ENCODE data around the gene YTHDF2.
"Not testable (repeated sequence)": the region's sequence is repeated elsewhere in the genome, so short reads cannot be mapped to it uniquely, and the experiment has no call there.

The YTHDF2 gene

DNA sequence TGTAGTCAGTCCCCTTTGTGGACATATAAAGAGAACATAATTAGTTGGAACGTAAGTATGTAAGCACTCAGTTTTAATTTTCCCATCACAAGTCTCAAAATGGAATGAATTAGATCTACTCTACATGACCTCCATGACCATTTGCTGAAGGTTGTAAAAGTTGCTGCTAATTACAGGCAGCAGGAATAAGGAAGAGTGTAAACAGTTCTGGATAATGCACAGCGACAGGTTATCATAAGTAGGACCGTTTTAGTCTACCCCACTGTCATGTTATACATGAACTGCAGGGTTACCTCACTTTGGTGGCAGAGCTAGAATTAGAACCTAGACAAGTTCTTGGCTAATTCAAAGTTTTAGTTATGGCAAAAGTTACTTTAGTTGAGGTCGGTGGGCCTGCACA lies 21.7 kb downstream of the YTHDF2 start:
- no peak for DNase-seq (ENCODE audit: low read depth in 1 of 2, low spot score in 1 of 2)

DNA sequence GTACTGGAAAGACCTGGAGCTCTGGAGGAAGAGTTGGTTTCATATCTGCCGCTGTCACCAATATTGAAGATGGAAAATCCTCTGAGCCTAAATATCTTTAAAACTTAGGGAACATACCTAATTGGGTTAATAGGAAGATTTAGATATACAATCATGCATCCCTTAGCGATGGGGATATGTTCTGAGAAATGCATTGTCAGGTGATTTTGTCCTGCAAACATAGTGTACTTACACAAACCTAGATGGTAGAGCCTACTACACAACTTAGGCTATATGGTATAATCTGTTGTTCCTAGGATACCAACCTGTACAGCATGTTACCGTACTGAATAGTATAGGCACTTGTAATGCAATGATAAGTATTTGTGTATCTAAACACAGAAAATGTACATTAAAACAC lies 22.5 kb downstream of the YTHDF2 start:
- no peak for DNase-seq (ENCODE audit: low read depth in 1 of 2, low spot score in 1 of 2)

DNA sequence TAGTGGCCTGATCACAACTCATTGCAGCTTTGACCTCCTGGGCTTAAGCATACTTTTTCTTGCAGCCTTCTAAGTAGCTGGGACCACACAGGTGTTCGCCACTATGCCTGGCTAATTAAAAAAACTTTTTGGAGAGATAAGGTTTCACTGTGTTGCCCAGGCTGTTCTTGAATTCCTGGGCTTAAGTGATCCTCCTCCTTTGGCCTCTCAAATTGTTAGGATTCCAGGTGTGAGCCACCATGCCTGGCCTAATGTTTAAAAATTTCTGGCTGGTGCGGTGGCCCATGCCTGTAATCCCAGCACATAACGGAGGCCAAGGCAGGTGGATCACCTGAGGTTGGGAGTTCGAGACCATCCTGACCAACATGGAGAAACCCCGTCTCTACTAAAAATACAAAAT lies 24.4 kb downstream of the YTHDF2 start:
- no peak for DNase-seq (ENCODE audit: low read depth in 1 of 2, low spot score in 1 of 2)

DNA sequence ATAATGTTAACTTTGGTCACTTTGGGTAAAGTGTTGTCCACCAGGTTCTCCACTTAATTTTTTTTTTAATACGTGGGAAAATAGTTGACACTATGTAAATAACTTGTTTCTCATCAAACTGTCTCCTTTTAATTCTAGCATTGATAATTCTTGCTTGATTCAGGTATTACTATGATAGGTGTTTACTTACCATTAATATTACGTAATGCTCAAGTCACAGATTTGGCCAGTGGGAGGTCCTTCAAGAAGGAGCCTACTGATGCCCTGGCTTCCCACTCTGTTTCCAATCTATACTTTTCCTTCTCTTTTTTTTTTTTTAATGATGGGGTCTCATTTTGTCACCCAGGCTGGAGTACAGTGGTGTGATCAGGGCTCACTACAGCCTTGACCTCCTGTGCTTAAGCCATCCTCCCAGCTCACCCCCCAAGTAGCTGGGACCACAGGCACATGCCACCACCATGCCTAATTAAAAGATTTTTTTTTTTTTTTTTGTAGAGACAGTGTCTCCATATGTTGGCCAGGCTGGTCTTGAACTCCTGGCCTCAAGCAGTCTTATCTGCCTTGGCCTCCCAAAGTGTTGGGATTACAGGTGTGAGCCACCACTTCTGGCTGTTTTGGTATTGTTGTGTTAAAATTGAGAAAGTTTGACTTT lies 29.9 kb downstream of the YTHDF2 start:
- DNase-seq (ENCODE audit: low read depth in 1 of 2, low spot score in 1 of 2): no peak

DNA sequence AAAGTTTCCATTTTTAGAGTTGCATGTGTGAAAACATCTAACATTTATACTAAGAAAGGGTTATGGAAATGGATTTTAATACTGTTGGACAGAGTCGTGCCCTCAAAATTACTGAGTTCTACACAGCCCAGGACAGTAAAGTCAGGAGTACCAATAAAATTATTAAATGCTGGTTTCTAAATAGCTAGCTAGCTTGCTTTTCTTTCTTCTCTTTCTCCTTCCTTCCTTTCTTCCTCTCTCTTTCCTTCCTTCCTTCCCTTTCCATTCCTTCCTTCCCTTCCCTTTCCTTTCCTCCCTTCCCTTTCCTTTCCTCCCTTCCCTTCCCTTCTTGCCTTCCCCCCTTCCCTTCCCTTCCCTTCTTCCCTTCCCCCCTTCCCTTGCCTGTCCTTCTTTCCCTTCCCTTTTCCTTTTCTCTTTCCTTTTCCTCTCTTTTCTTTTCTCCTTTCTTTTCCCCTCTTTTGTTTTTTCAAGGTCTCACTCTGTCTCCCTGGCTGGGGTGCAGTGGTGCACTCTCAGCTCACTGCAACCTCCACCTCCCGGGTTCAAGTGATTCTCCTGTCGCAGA lies 33.9 kb downstream of the YTHDF2 start:
- DNase-seq (ENCODE audit: low read depth in 1 of 2, low spot score in 1 of 2): no peak

DNA sequence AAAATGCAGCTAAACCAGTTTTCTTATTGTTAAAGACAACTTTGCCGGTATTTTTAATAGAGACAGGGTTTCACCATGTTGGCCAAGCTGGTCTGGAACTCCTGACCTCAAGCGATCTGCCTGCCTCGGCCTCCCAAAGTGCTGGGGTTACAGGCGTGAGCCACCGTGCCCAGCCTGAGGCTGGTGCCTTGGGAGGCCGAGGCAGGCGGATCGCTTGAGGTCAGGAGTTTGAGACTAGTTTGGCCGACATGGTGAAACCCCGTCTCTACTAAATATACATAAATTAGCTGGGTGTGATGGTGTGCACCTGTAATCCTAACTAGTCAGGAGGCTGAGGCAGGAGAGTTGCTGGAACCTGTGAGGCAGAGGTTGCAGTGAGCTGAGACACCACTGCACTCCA lies 35.2 kb downstream of the YTHDF2 start:
- not testable (repeated sequence) for DNase-seq (ENCODE audit: low read depth in 1 of 2, low spot score in 1 of 2)

DNA sequence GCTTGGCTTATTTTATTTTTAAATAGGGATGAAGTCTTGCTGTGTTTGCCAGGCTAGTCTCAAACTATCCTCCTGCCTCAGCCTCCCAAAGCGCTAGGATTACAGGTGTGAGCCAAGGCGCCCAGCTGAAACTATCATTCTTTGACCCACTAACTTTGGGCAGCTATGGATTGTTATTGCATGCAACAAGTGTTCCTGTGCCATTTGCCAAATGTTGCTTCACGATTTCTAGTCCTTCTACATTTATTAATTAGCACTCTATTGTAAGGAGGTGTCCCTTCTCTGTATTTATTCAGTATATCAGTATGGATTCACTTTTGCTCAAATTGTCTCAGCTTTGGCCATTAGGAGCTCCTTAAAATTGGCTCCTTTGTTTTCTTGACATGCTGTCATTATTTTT lies 36.4 kb downstream of the YTHDF2 start:
- no peak for DNase-seq (ENCODE audit: low read depth in 1 of 2, low spot score in 1 of 2)

DNA sequence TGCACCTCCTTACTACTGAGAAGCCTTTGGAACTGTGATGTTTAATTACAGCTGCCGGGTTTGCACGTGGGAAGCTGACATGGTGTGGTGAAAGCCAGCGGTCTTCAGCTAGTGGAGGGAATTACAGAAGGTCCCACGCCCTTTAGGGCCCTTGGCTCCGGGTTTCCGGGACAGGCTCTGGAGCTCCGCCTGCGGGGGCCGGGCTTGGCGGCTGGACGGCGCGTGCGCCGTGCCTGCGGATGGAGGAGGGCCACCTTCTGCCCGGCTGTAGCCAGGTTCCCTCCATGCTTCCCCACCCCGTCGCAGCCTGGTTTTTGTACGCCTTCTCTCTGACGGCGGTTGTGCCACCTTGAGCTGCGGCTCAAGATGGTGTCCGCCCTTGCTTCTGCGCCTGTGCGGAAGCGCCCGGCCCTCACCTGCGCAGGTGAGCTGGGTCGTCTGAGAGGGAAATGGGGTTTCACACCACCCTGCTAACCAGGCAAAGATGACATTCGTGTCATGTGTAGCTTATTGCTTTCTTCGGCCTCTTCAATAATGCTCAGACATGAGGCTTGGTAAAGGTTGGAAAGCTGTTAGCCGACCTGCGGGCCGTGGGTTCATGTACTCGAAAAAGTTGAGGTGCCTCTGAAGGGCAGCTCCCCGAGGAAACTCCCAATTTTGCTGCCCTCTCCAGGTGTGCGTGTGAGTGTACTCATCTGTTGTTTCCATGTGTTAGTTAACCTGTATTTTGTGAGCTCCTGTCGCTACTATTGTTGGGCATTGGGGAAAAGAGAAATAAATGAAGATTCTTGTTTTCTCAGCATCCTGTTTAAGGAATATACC lies 38.6 kb downstream of the YTHDF2 start:
- peak; percentile 27 to 40 for DNase-seq (ENCODE audit: low read depth in 1 of 2, low spot score in 1 of 2)

DNA sequence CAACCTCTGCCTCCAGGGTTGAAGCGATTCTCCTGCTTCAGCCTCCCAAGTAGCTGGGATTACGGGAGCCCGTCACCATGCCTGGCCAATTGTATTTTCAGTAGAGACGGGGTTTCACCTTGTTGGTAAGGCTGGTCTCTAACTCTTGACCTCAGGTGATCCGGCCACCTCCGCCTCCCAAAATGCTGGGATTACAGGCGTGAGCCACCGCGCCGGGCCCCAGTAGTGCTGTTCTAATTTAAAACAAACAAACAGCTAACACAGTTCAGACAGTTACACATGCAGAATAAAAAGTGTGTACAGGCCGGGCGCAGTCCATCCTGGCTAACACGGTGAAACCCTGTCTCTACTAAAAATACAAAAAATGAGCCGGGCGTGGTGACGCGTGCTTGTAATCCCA lies 39.6 kb downstream of the YTHDF2 start:
- DNase-seq (ENCODE audit: low read depth in 1 of 2, low spot score in 1 of 2): no peak

DNA sequence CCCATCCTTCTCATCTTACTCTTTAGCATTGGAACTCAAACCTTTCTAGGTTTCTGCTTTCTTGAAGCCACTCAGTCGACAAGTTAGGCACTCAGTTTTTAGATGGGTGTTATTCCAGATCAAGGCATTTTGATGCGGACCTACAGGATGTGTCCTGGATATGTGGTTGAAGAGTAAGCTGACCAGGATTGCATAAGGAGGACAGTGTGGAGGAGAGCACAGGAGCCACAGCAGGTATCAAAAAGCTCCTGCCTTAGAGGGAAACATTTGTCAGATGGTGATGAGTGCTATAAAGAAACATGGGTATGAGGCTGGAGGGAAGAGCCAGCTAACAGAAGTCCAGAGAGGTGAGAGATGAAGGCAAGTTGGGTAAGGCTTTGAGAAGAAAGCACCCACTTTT lies 41.3 kb downstream of the YTHDF2 start:
- DNase-seq (ENCODE audit: low read depth in 1 of 2, low spot score in 1 of 2): no peak

DNA sequence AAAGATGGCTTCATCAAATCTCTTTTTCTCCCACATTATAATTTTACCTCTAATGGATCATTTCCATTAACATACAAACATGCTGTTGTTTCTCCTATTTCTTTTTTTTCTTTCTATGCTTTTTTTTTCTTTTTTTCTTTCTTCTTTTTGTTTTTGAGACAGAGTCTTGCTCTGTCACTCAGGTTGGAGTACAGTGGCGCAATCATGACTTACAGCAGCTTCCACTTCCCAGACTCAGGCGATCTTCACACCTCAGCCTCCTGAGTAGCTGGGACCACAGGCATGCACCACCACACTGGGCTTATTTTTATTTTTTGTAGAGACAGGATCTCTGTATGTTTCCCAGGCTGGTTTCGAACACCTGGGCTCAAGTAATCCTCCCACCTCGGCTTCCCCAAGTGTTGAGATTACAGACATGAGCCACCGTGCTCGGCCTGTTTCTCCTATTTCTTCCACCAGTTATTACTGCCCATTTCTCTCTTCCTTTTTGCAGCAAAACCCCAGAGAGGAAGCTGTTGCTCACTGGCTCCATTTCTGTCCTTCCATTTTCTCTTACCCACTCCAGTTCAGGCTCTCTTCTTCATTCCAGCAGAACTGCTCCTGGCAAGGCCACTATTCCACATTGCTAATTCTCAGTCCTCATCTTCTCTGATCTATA lies 43.1 kb downstream of the YTHDF2 start:
- no peak for DNase-seq (ENCODE audit: low read depth in 1 of 2, low spot score in 1 of 2)

DNA sequence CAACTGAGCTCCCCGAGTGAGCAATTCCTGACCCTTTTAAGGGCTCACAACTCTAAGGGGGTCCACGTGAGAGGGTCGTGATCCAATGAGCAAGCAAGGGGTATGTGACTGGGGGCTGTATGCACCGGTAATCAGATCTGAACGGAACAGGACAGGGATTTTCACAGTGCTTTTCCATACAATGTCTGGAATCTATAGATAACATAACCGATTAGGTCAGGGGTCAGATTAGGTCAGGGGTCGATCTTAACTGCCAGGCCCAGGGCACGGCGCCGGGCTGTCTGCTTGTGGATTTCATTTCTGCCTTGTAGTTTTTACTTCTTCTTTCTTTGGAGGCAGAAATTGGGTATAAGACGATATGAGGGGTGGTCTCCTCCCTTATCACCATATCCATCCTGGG lies 44.6 kb downstream of the YTHDF2 start:
- DNase-seq (ENCODE audit: low read depth in 1 of 2, low spot score in 1 of 2): no peak

DNA sequence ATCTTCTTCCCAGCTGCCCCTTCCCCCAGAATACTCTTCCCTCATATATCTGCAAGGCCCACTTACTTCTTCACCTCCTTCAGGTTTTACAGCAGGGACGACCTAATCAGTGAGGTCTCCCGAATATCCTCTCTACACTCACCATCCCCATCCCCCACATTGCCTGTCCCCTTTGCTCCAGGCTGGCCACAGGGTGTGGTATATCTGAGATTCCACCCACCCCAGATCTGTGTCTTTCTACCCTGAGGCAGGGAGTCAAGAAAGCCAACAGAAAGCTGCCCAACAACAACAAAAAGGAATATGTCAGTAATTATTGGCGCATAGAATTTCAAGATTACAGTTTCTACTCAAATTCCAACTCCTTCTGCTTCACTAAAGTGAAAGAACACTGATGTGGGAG lies 45.3 kb downstream of the YTHDF2 start:
- no peak for DNase-seq (ENCODE audit: low read depth in 1 of 2, low spot score in 1 of 2)

DNA sequence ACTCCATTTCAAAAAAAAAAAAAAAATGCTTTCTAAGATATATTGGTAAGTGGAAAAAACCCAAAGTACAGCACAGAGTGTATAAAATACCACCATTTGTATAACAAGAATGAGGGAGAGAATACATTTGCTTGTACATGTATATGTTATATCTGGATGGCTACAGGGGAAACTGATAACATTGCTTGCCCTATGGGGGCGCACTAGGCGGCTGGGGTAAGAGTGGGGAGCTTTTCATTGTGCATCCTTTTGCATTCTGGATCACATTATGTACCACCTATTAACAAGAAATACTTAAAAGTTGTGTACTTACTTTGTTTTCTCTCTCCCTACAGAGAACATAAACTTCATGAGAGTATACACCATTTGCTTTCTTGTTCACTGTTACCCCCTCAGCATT lies 46.6 kb downstream of the YTHDF2 start:
- DNase-seq (ENCODE audit: low read depth in 1 of 2, low spot score in 1 of 2): no peak

DNA sequence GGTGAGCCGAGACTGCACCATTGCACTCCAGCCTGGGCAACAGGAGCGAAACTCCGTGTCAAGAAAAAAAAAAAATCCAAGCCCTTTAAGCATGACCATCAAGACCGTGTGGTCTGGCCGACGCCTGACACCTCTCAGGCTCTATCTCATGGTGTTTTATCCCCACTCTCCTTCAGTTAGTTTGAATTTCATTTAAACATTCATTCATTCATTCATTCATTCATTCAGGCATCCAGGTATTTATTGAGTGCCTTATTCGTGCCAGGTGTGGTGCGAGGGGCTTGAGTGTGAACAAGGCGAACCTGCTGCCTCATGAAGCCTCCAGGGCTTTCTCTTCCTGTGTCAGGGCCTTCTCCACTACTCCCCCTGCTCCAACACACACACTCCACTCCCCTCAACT lies 52.7 kb downstream of the YTHDF2 start:
- DNase-seq (ENCODE audit: low read depth in 1 of 2, low spot score in 1 of 2): no peak

DNA sequence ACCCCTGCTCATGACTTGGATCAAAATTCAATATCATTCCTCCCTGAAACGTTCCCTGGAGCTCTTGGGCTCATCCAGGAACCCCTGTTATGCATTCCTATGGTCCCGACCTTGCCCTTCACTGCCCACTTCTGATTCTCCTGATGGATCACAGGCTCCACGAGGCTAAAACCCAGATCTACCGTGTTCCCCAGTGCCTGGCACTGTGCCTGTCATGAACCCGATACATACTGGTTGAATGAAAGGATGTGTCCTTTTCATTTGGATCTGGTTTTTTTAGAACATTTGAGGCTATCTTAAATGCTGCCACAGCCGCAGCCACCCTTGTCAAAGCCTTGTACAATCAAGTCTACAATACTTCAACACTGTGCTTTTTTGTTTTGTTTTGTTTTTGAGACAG lies 53.1 kb downstream of the YTHDF2 start:
- DNase-seq (ENCODE audit: low read depth in 1 of 2, low spot score in 1 of 2): no peak

DNA sequence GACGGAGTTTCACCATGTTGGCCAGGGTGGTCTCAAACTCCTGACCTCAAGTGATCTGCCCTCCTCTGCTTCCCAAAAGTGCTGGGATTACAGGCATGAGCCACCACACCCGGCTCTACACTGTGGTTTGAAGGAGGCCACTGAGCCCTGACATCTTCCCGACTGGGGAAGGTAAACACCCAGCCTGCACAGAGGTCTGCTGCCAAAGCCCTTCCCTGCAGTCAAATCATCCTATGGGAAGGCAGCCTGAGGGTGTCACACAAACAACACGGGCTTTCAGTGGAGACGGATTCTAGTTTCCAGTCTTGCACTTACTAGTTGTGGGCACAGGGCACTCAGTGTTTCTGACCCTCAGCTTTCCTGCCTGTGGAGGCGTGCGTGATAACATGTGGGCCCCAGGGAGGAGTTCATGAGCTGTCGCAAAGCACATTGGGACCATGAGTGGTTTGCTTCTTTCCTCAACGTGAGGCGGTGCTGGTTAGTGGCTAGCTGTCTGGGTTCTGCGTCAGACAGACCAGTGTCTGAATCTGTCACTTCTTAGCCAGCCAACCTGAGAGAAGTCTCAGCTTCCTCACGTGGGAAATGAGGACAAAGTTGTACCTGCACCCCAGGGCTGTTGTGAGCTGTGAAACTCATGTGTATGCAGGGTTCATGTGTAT lies 53.8 kb downstream of the YTHDF2 start:
- no peak for DNase-seq (ENCODE audit: low read depth in 1 of 2, low spot score in 1 of 2)

DNA sequence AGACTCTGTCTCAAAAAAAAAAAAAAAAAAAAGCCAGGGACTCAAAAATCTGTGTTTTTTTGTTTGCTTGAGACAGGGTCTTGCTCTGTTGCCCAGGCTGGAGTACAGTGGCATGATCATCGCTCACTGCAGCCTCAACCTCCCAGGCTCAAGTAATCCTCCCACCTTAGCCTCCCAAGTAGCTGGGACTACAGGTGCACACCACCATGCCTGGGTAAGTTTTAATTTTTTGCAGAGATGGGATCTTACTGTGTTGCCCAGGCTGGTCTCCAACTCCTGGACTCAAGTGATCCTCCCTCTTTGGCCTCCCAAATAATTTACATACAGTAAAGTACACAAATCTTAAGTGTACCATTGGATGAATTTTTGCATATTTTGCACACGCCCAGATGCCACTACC lies 55.2 kb downstream of the YTHDF2 start:
- DNase-seq (ENCODE audit: low read depth in 1 of 2, low spot score in 1 of 2): not testable (repeated sequence)

DNA sequence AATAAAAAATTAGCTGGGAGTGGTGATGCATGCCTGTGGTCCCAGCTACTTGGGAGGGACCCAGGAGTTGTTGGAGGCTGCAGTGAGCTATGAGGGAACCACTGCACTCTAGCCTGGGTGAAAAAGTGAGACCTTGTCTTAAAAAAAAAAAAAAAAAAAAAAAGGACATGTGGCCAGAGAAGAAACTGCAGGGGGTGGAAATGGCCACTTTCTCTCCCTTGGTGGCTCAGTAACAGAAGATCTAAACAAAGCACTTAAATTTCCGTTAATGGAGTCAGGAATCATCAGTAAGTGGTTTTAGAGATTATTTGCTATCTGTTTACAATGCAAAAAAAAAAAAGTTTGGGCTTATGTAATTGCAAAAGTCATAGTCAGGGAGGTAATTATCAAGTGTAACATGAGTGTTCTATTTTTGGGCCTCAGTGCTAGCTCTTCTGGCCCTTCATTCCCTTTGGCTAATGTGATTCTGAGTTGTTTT lies 55.9 kb downstream of the YTHDF2 start:
- no peak for DNase-seq (ENCODE audit: low read depth in 1 of 2, low spot score in 1 of 2)

DNA sequence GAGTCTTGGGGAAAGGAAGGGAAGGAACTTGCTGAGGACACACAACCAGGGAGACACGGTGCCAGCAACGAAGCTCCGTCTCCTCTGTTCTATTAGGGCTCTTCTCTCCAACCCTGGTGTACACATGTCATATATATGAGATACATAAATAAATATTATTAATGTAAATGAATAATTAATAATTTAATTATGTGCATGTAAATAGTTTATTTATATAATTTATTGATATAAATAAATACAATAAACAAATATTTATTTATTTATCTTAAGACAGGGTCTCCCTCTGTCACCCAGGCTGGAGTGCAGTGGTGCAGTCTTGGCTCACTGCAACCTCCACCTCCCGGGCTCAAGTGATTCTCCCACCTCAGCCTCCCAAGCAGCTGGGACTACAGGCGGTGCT lies 57.8 kb downstream of the YTHDF2 start:
- not testable (repeated sequence) for DNase-seq (ENCODE audit: low read depth in 1 of 2, low spot score in 1 of 2)

Data from stimulated activated CD4-positive, alpha-beta T cell treated with anti-CD3 and anti-CD28 coated beads, Interleukin-15, amount 100 ng/mL, for 1 hour (primary cell).